ENCODE data around the gene CARD9.

CARD9 gene

GRCh38 chr9:136403915-136404800, 30.7 kb upstream of the CARD9 start:
- peak overlapping the region; percentile 80 to 90 (median 86) for H3K4me2 ChIP-seq
- H3K9me3 ChIP-seq (replicated peaks in 1 of 11) = no peaks in the 10 kb centered on the region
- peak overlapping the region; percentile 24 to 75 (median 62); a peak in 21 of 22 replicates for H3K9ac ChIP-seq
- no peak for TF ChIP-seq Cebpa-rat (IDR thresholded peaks at IDR 0.05)
- peaks cover 50 to 67% (median 60%) of the 10 kb centered on the region in 11 experiments for H3K36me3 ChIP-seq
- peak overlapping the region in 3 of 10 experiments; percentile 2 to 33 (median 26); a peak in 2 of 20 replicates for H3K4me3 ChIP-seq
- no peaks in the 10 kb centered on the region for H3K27me3 ChIP-seq
- H4K20me1 ChIP-seq = peaks cover 16 to 57% (median 28%) of the 10 kb centered on the region in 11 experiments; a peak in 18 of 22 replicates
- peaks cover 38 to 62% (median 55%) of the 10 kb centered on the region in 10 experiments for H3K4me1 ChIP-seq
- peak overlapping the region in 10 of 11 experiments; percentile 3 to 67 (median 58); a peak in 18 of 22 replicates for H3K27ac ChIP-seq

GRCh38 chr9:136403538-136403914, 30.1 kb upstream of the CARD9 start:
- TF ChIP-seq Cebpa-rat (IDR thresholded peaks at IDR 0.05) = no peak
- Histone ChIP-seq H3K9me3 (replicated peaks in 1 of 11) (no peaks in the 10 kb centered on the region), H3K27me3 (no peaks in the 10 kb centered on the region), H3K36me3 (peaks cover 50 to 70% (median 60%) of the 10 kb centered on the region in 11 experiments), H4K20me1 (peaks cover 18 to 60% (median 33%) of the 10 kb centered on the region in 11 experiments; a peak in 21 of 22 replicates), H3K27ac (peak overlapping the region in 9 of 11 experiments; percentile 41 to 67 (median 58); a peak in 15 of 22 replicates), H3K4me2 (peak overlapping the region; percentile 80 to 90 (median 86)), H3K4me1 (peaks cover 38 to 62% (median 55%) of the 10 kb centered on the region in 10 experiments), H3K9ac (peak overlapping the region in 10 of 11 experiments; percentile 48 to 75 (median 62); a peak in 17 of 22 replicates), H3K4me3 (no peak overlapping the region)

- H3K9me3 ChIP-seq (replicated peaks in 1 of 11) = no peaks in the 10 kb centered on the region
- peaks cover 41 to 60% (median 49%) of the 10 kb centered on the region in 10 experiments for H3K4me1 ChIP-seq
- H3K4me3 ChIP-seq = no peak overlapping the region
- H3K27ac ChIP-seq = no peak overlapping the region
- H3K9ac ChIP-seq = peak overlapping the region in 1 of 11 experiments; percentile 95; a peak in 1 of 22 replicates
- no peak overlapping the region for H3K4me2 ChIP-seq
- peaks cover 48 to 72% (median 61%) of the 10 kb centered on the region in 11 experiments for H3K36me3 ChIP-seq
- H3K27me3 ChIP-seq = no peaks in the 10 kb centered on the region
- peaks cover 18 to 60% (median 44%) of the 10 kb centered on the region in 11 experiments; a peak in 21 of 22 replicates for H4K20me1 ChIP-seq
- TF ChIP-seq Cebpa-rat (IDR thresholded peaks at IDR 0.05) = no peak
These were observed 28.6 kb upstream of the CARD9 start for GRCh38 chr9:136402067-136402466.

- no peak overlapping the region for H3K4me3 ChIP-seq
- peak overlapping the region in 1 of 11 experiments; percentile 87; a peak in 2 of 22 replicates for H3K27ac ChIP-seq
- peaks cover 18 to 64% (median 47%) of the 10 kb centered on the region in 11 experiments; a peak in 21 of 22 replicates for H4K20me1 ChIP-seq
- H3K27me3 ChIP-seq = no peaks in the 10 kb centered on the region
- H3K4me1 ChIP-seq = peaks cover 41 to 54% (median 49%) of the 10 kb centered on the region in 10 experiments
- peaks cover 48 to 72% (median 61%) of the 10 kb centered on the region in 11 experiments for H3K36me3 ChIP-seq
- no peak overlapping the region for H3K4me2 ChIP-seq
- TF ChIP-seq Cebpa-rat (IDR thresholded peaks at IDR 0.05) = no peak
- no peaks in the 10 kb centered on the region for H3K9me3 ChIP-seq (replicated peaks in 1 of 11)
- peak overlapping the region in 8 of 11 experiments; percentile 26 to 95 (median 83); a peak in 9 of 22 replicates for H3K9ac ChIP-seq
These were observed 27.9 kb upstream of the CARD9 start for GRCh38 chr9:136401173-136401922.

- peaks cover 48 to 73% (median 63%) of the 10 kb centered on the region in 11 experiments for H3K36me3 ChIP-seq
- H4K20me1 ChIP-seq = peaks cover 15 to 66% (median 54%) of the 10 kb centered on the region in 11 experiments; a peak in 21 of 22 replicates
- H3K4me2 ChIP-seq = peak within 1 kb of the TSS; percentile 86 to 100 (median 94)
- H3K27me3 ChIP-seq = no peaks in the 10 kb centered on the region
- H3K9me3 ChIP-seq (replicated peaks in 1 of 11) = no peaks in the 10 kb centered on the region
- H3K9ac ChIP-seq = peak within 1 kb of the TSS; percentile 79 to 95 (median 85)
- peaks cover 31 to 44% (median 40%) of the 10 kb centered on the region in 10 experiments for H3K4me1 ChIP-seq
- H3K27ac ChIP-seq = peak within 1 kb of the TSS in 10 of 11 experiments; percentile 60 to 87 (median 76); a peak in 21 of 22 replicates
- H3K4me3 ChIP-seq = peak within 1 kb of the TSS; percentile 84 to 100 (median 94)
- no peak for TF ChIP-seq Cebpa-rat (IDR thresholded peaks at IDR 0.05)
These were observed 26.8 kb upstream of the CARD9 start, which contains the start of gene SNAPC4 for GRCh38 chr9:136400038-136400834. TSS of gene SNAPC4 (minus strand) at chr9:136400170. CDS start at chr9:136398428, 1,742 bp downstream.

DNA sequence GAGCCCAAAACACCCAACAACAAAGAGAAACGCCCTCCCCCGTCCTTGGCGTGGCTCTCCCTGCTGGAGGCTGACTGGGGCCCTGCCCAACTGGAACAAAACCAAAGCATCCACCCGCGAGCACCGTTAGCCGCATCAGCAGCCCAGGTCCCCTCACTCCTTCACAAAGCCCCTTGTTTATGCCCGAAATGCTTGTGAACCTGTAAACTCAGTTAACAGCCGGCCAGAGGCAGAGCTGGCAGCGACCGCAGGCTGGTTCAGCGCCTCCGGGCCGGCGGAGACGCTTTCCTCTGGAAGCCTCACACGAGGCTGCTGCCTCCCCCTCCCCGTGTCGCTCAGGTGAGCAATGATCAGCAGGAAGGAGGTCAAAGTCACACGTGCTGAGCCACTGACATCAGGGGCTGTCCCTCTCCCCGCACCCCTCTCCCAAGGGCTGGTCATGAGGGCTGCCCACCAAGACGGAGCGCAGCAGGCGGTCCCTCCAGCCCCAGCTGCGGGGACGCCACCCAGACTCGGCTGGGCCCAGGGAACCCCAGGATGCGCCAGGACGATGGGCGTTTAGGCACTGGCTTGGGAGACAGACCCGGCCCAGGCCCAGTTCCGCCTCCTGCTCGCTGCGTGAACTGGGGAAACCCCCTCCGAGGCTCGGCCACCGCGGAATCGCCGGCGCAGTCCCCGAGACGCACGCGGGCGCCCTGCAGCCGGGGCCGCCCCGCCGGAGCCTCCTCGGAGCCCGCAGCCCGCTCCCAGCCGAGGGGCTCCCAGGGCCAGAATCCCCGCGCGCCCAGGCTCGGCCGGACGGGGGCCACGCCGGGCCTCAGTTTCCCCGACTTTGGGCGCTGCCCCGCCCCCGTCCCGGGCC, 25.9 kb upstream of the CARD9 start:
- Histone ChIP-seq H4K20me1 (peaks cover 8 to 66% (median 52%) of the 10 kb centered on the region in 11 experiments; a peak in 20 of 22 replicates), H3K9ac (peak overlapping the region; percentile 79 to 95 (median 85)), H3K27ac (peak overlapping the region in 10 of 11 experiments; percentile 60 to 87 (median 76); a peak in 21 of 22 replicates), H3K27me3 (no peaks in the 10 kb centered on the region), H3K9me3 (replicated peaks in 1 of 11) (no peaks in the 10 kb centered on the region), H3K4me3 (peak overlapping the region; percentile 84 to 100 (median 94)), H3K36me3 (peaks cover 49 to 73% (median 64%) of the 10 kb centered on the region in 11 experiments), H3K4me1 (peaks cover 23 to 35% (median 32%) of the 10 kb centered on the region in 10 experiments), H3K4me2 (peak overlapping the region; percentile 86 to 100 (median 94))
- no peak for TF ChIP-seq Cebpa-rat (IDR thresholded peaks at IDR 0.05)

DNA sequence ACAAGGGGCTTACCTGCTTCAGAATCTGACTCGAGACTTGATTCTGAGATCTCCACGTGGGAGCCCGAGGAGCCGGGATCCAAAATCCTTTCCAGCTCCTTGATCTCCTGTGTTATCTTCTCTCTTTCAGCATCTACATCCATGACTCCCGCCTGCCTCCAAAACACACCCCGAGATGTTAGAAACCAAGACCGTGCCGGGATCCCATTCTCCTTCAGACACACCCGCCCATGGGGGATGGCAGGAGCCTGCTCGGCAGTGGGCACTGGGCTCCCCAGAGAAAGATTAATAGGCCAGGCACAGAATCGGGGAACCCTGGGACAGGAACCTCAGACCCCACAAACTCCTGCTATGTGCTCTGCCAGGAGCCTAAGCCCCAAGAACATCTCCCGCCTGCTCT, 24.8 kb upstream of the CARD9 start:
- H3K4me2 ChIP-seq = peak overlapping the region; percentile 86 to 100 (median 94)
- H4K20me1 ChIP-seq = peaks cover 0 to 68% (median 48%) of the 10 kb centered on the region in 11 experiments; a peak in 20 of 22 replicates
- H3K27me3 ChIP-seq = no peaks in the 10 kb centered on the region
- no peak for TF ChIP-seq Cebpa-rat (IDR thresholded peaks at IDR 0.05)
- peak overlapping the region in 9 of 10 experiments; percentile 84 to 100 (median 94); a peak in 17 of 20 replicates for H3K4me3 ChIP-seq
- peak overlapping the region; percentile 79 to 95 (median 85) for H3K9ac ChIP-seq
- peaks cover 58 to 73% (median 67%) of the 10 kb centered on the region in 11 experiments for H3K36me3 ChIP-seq
- peak overlapping the region in 2 of 11 experiments; percentile 79 to 87; a peak in 4 of 22 replicates for H3K27ac ChIP-seq
- H3K9me3 ChIP-seq (replicated peaks in 1 of 11) = no peaks in the 10 kb centered on the region
- H3K4me1 ChIP-seq = peaks cover 12 to 24% (median 20%) of the 10 kb centered on the region in 10 experiments

Measured in BLaER1 treated with 17β-estradiol and CSF1 and Interleukin-3, amounts not matched to agents 10 nM and 100 nM (cell line).